ENCODE measurements around the gene APOC3.

Gene APOC3

DNA sequence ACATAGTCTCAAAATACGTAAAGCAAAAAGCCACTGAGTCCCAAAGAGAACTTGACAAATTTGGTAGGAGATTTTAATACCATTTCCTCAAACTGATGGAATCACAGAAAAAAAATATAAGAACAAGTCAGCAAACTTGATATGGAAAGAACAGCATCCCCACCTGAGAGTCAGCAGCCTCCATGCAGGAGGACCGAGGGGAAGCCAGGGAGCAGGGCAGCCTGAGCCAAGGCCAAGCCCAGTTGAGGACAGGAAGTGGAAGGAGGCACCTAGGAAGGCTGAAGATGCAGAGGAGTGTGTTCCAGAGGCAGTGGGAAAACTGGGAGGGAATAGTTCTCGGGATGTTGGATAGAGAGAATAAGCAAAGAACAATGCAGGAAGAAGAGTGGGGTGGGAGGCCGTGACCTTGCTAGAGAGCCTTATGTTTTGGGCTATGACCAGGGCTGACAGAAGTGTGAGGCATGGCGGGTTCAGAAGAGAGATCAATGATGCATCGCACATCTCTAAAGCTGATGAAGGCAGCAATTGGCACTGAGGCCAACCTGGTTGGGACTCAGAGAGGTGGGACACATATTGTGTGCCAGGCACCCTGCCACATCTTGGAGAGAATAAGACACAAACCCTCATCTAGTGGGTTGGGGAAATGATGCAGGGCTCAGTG lies 22.0 kb upstream of the APOC3 start:
- Histone ChIP-seq H3K27ac (ENCODE audit: low read length) (no peak overlapping the region), H3K27me3 (ENCODE audit: low read depth, low read length) (no peaks in the 10 kb centered on the region), H3K4me3 (ENCODE audit: low read depth in 1 of 2, low read length in 2 of 2) (no peak overlapping the region), H3K9me3 (ENCODE audit: control insufficient read depth in 1 of 2, low read length in 2 of 2) (no peaks in the 10 kb centered on the region), H3K4me1 (ENCODE audit: control insufficient read depth in 1 of 2, insufficient read depth in 2 of 2, low read length in 2 of 2) (no peaks in the 10 kb centered on the region), H3K36me3 (ENCODE audit: control insufficient read depth in 1 of 2, insufficient read depth in 2 of 2, low read length in 2 of 2) (no peaks in the 10 kb centered on the region)

GRCh38 chr11:116808262-116809175 lies 21.2 kb upstream of the APOC3 start:
- no peak overlapping the region for H3K4me3 ChIP-seq (ENCODE audit: low read depth in 1 of 2, low read length in 2 of 2)
- H3K27me3 ChIP-seq (ENCODE audit: low read depth, low read length): no peaks in the 10 kb centered on the region
- no peaks in the 10 kb centered on the region for H3K36me3 ChIP-seq (ENCODE audit: control insufficient read depth in 1 of 2, insufficient read depth in 2 of 2, low read length in 2 of 2)
- H3K4me1 ChIP-seq (ENCODE audit: control insufficient read depth in 1 of 2, insufficient read depth in 2 of 2, low read length in 2 of 2): no peaks in the 10 kb centered on the region
- H3K9me3 ChIP-seq (ENCODE audit: control insufficient read depth in 1 of 2, low read length in 2 of 2): no peaks in the 10 kb centered on the region
- H3K27ac ChIP-seq (ENCODE audit: low read length): no peak overlapping the region

DNA sequence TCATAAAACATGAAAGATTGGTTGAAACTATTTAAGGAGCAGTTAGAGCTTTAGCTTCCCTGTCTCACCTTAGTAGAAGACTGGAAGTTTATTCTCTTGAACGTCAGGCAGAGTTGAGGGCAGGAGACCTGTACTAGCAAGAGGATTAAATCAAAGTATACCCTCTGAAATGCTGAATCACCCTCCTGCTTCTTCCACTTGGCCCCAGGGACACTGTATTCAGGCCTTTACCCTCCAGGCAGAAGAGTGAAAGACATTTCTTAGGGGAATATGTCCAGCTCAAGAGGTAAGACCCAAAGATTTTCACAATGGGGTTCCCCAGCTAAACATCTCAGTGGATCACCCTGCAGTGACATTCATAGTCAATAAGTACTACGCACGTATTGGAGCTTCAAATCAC lies 18.5 kb upstream of the APOC3 start:
- H3K27me3 ChIP-seq (ENCODE audit: low read depth, low read length): no peaks in the 10 kb centered on the region
- no peaks in the 10 kb centered on the region for H3K4me1 ChIP-seq (ENCODE audit: control insufficient read depth in 1 of 2, insufficient read depth in 2 of 2, low read length in 2 of 2)
- no peaks in the 10 kb centered on the region for H3K36me3 ChIP-seq (ENCODE audit: control insufficient read depth in 1 of 2, insufficient read depth in 2 of 2, low read length in 2 of 2)
- H3K4me3 ChIP-seq (ENCODE audit: low read depth in 1 of 2, low read length in 2 of 2): no peak overlapping the region
- no peaks in the 10 kb centered on the region for H3K9me3 ChIP-seq (ENCODE audit: control insufficient read depth in 1 of 2, low read length in 2 of 2)
- H3K27ac ChIP-seq (ENCODE audit: low read length): no peak overlapping the region

DNA sequence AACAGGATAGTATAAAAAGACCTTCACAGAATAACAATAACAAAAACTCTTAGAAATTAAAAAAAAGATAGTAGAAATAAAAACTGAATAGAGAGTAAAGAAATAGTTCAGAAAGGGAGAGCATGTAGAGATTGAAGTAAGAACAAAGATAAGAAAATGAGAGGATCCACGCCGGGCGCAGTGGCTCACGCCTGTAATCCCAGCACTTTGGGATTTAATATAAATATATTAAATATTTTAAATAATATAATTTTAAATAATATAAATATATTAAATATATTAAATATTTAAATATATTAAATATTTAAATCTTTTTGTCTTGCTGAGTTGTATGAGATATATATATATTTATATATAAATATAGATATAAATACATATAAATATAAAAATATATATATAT lies 17.6 kb upstream of the APOC3 start:
- Histone ChIP-seq H3K4me1 (ENCODE audit: control insufficient read depth in 1 of 2, insufficient read depth in 2 of 2, low read length in 2 of 2) (no peaks in the 10 kb centered on the region), H3K36me3 (ENCODE audit: control insufficient read depth in 1 of 2, insufficient read depth in 2 of 2, low read length in 2 of 2) (no peaks in the 10 kb centered on the region), H3K27me3 (ENCODE audit: low read depth, low read length) (no peaks in the 10 kb centered on the region), H3K4me3 (ENCODE audit: low read depth in 1 of 2, low read length in 2 of 2) (no peak overlapping the region), H3K27ac (ENCODE audit: low read length) (no peak overlapping the region), H3K9me3 (ENCODE audit: control insufficient read depth in 1 of 2, low read length in 2 of 2) (no peaks in the 10 kb centered on the region)

DNA sequence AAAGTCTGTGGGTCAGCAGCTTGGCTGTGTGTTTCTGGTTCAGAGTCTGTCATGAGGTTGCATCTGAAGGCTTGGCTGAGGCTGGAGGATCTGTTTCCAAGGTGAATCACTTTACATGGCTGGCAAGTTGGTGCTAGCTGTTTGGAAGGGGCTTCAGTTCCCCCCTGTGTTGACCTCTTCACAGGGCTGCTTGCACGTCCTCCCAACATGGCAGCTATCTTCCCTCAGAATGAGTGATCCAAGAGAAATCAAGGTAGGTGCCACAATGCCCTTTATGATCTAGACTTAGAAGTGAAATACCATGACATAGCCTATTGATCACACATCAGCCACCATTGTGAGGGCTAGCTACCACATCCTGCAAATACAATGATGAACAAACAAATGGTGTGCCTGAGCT lies 16.5 kb upstream of the APOC3 start:
- no peaks in the 10 kb centered on the region for H3K4me1 ChIP-seq (ENCODE audit: control insufficient read depth in 1 of 2, insufficient read depth in 2 of 2, low read length in 2 of 2)
- H3K4me3 ChIP-seq (ENCODE audit: low read depth in 1 of 2, low read length in 2 of 2): no peak overlapping the region
- H3K36me3 ChIP-seq (ENCODE audit: control insufficient read depth in 1 of 2, insufficient read depth in 2 of 2, low read length in 2 of 2): no peaks in the 10 kb centered on the region
- H3K27me3 ChIP-seq (ENCODE audit: low read depth, low read length): no peaks in the 10 kb centered on the region
- no peaks in the 10 kb centered on the region for H3K9me3 ChIP-seq (ENCODE audit: control insufficient read depth in 1 of 2, low read length in 2 of 2)
- no peak overlapping the region for H3K27ac ChIP-seq (ENCODE audit: low read length)

DNA sequence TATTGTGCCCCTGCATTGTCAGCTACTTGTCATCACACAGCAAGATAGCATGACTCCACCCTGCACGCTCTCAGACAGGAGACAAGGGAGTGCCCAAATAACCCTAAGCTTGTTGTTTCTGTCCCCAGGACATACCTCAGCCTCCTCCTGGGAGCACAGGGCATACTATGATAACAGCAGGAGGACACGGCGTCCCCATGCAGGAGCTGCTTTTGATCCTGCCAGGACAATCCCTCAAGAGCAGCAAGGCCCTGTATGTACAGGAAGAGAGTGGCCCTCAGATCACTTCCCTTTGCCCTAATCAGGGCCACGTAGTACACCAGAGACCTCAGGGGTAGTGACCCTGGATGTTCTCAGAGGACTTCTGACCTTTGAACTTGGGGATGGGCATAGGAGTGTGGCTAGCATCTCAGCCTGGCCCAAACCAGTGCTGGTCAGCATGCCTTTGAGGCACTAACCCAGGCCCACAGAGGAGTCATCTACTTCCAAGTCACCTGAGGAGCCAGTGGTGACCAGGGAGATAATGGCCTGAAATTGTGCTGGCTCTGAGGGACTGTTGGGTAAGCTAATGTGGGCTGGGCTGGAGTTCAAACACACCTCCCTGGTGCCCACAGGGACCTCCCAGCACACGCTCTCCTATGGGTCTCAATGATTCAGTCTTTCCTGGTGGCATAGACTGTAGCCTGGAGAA lies 15.8 kb upstream of the APOC3 start:
- H3K4me1 ChIP-seq (ENCODE audit: control insufficient read depth in 1 of 2, insufficient read depth in 2 of 2, low read length in 2 of 2): no peaks in the 10 kb centered on the region
- no peaks in the 10 kb centered on the region for H3K36me3 ChIP-seq (ENCODE audit: control insufficient read depth in 1 of 2, insufficient read depth in 2 of 2, low read length in 2 of 2)
- no peak overlapping the region for H3K4me3 ChIP-seq (ENCODE audit: low read depth in 1 of 2, low read length in 2 of 2)
- H3K27ac ChIP-seq (ENCODE audit: low read length): no peak overlapping the region
- no peaks in the 10 kb centered on the region for H3K9me3 ChIP-seq (ENCODE audit: control insufficient read depth in 1 of 2, low read length in 2 of 2)
- H3K27me3 ChIP-seq (ENCODE audit: low read depth, low read length): no peaks in the 10 kb centered on the region

DNA sequence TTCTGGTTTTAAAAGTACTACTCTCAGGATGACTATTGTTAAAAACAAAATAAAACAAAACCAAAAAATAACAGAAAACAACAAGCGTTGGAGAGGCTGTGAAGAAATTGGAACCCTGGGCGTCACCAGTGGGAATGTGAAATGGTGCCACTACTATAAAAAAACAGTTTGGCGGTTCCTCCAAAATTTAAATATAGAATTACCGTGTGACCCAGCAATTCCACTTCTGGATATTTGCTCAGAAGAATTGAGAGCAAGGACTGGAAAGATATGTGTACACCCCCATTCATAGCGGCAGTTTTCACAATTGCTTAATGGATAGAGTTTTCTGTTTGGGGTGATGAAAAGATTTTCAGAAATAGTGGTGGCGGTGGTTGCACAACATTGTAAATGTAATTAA lies 15.2 kb upstream of the APOC3 start:
- H3K27ac ChIP-seq (ENCODE audit: low read length): no peak overlapping the region
- H3K9me3 ChIP-seq (ENCODE audit: control insufficient read depth in 1 of 2, low read length in 2 of 2): no peaks in the 10 kb centered on the region
- H3K4me3 ChIP-seq (ENCODE audit: low read depth in 1 of 2, low read length in 2 of 2): no peak overlapping the region
- no peaks in the 10 kb centered on the region for H3K36me3 ChIP-seq (ENCODE audit: control insufficient read depth in 1 of 2, insufficient read depth in 2 of 2, low read length in 2 of 2)
- H3K4me1 ChIP-seq (ENCODE audit: control insufficient read depth in 1 of 2, insufficient read depth in 2 of 2, low read length in 2 of 2): no peaks in the 10 kb centered on the region
- no peaks in the 10 kb centered on the region for H3K27me3 ChIP-seq (ENCODE audit: low read depth, low read length)

GRCh38 chr11:116819049-116819448 lies 10.7 kb upstream of the APOC3 start:
- H3K9me3 ChIP-seq (ENCODE audit: control insufficient read depth in 1 of 2, low read length in 2 of 2): no peaks in the 10 kb centered on the region
- no peaks in the 10 kb centered on the region for H3K27me3 ChIP-seq (ENCODE audit: low read depth, low read length)
- no peaks in the 10 kb centered on the region for H3K36me3 ChIP-seq (ENCODE audit: control insufficient read depth in 1 of 2, insufficient read depth in 2 of 2, low read length in 2 of 2)
- no peak overlapping the region for H3K4me3 ChIP-seq (ENCODE audit: low read depth in 1 of 2, low read length in 2 of 2)
- H3K27ac ChIP-seq (ENCODE audit: low read length): no peak overlapping the region
- no peaks in the 10 kb centered on the region for H3K4me1 ChIP-seq (ENCODE audit: control insufficient read depth in 1 of 2, insufficient read depth in 2 of 2, low read length in 2 of 2)

DNA sequence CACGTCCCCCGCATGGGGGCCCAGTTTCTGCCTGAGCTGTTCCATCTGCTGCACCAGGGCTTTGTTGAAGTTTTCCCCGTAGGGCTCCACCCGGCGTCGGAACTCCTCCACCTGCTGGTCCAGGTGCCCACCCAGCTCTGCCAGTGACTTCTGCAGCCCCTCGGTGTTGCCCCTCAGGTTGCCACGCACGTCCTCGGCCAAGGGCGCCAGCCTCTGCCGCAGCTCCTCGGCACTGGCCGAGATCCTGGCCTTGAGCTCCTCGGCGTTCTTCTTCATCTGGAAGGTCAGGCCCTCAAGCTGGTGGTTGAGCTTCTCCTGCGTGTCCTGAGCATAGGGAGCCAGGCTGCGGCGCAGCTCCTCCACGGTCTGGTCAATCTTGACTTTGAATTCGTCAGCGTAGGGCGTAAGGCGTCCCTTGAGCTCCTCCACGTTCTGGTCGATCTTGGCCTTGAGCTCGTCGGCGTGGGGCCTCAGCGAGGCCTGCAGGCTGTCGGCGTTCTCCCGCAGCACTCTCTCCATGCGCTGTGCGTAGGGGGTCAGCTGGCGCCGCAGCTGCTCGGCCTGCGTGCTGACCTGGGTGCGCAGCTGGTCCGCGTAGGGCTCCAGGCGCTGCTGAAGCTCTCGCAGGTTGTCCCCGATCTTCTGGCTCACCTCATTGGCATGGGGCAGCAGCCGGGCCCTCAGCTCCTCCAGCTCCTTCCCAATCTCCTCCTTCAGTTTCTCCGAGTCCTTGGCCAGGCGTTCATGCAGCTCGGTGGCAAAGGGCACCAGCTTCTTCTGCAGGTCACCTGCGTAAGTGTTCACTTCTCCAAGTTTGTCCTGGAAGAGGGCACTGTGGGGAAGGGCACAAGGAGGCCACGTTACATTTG lies 8.4 kb upstream of the APOC3 start:
- H3K9me3 ChIP-seq (ENCODE audit: control insufficient read depth in 1 of 2, low read length in 2 of 2): no peaks in the 10 kb centered on the region
- no peak overlapping the region for H3K4me3 ChIP-seq (ENCODE audit: low read depth in 1 of 2, low read length in 2 of 2)
- H3K4me1 ChIP-seq (ENCODE audit: control insufficient read depth in 1 of 2, insufficient read depth in 2 of 2, low read length in 2 of 2): no peaks in the 10 kb centered on the region
- no peaks in the 10 kb centered on the region for H3K27me3 ChIP-seq (ENCODE audit: low read depth, low read length)
- no peaks in the 10 kb centered on the region for H3K36me3 ChIP-seq (ENCODE audit: control insufficient read depth in 1 of 2, insufficient read depth in 2 of 2, low read length in 2 of 2)
- H3K27ac ChIP-seq (ENCODE audit: low read length): no peak overlapping the region

DNA sequence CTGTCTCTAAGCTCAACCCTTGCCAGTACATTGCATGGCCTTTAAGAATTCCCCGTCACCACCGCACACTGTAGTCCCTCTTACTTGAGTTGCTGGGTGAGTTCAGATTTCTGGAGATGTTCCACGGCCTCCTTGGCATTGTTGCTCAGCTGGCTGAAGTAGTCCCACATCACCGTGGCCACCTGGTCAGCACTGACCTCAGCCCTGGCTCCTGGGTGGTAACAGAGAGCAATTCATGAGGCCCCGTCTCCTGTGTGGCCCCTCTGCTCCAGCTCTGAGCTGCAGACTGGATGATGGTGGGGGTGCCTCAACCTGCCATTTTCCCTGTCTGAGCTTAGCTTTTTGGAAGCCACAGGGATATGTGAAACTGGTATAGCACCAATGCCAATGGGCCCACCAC lies 7.1 kb upstream of the APOC3 start:
- Histone ChIP-seq H3K9me3 (ENCODE audit: control insufficient read depth in 1 of 2, low read length in 2 of 2) (no peaks in the 10 kb centered on the region), H3K4me1 (ENCODE audit: control insufficient read depth in 1 of 2, insufficient read depth in 2 of 2, low read length in 2 of 2) (no peaks in the 10 kb centered on the region), H3K4me3 (ENCODE audit: low read depth in 1 of 2, low read length in 2 of 2) (no peak overlapping the region), H3K27me3 (ENCODE audit: low read depth, low read length) (no peaks in the 10 kb centered on the region), H3K27ac (ENCODE audit: low read length) (no peak overlapping the region), H3K36me3 (ENCODE audit: control insufficient read depth in 1 of 2, insufficient read depth in 2 of 2, low read length in 2 of 2) (no peaks in the 10 kb centered on the region)

Measured in muscle layer of duodenum (tissue), 2 donors.